Measurements from ENCODE around the gene FBXL20.

The FBXL20 gene

DNA sequence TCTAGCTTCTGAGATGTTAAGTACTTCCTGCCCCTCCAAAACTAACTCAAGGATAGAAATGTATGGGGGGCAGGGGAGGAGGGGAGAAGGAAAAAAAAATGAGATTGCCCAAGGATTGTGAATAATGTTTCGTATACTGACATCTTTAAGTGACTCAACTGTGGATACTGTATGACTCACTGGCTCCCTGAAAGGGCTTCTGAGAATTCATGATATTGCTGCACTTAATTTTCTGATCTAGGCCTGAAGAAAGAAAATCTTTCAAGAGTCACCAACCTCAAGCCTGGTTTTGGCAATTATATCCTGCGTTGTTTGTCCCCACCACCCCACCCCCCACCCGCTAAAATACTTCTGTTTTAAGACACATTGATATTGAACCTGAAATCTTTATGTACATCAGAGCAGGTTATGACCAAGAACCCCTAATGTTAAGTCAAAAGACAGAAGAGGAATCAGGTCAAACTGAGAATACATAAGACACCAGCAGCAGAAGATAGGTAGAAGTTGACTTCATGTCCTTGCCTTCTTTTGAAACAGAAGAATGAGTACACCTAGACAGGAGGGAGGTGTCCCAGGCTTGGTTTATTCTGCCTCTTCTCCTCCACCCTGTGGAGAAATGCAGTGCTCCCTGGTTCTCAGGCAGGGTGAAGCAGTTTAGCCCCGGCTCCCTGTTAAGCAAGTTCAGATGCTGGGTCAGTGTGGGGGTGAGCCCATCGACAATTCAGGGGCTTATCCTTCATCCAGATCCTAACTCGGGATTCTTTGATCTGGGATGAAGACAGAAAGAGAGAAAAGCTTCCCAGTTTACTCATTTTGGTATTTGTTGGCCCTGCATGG, 3.3 kb upstream of the FBXL20 start:
- DNase-seq (ENCODE audit: low spot score) = no peak
- in situ Hi-C loops (cut with MboI; ENCODE audit: low pct_unique_long_range_greater_than_20kb, low sequenced_read_pairs, unreplicated experiment) = no loop called here
- TF ChIP-seq CTCF (IDR thresholded peaks at IDR 0.05; ENCODE audit: extremely low read depth, insufficient read depth, missing control alignments) = no peak

GRCh38 chr17:39402890-39403605, 1.6 kb upstream of the FBXL20 start:
- in situ Hi-C loops (cut with MboI; ENCODE audit: low pct_unique_long_range_greater_than_20kb, low sequenced_read_pairs, unreplicated experiment) = no loop called here
- TF ChIP-seq CTCF (IDR thresholded peaks at IDR 0.05; ENCODE audit: extremely low read depth, insufficient read depth, missing control alignments) = no peak
- no peak for DNase-seq (ENCODE audit: low spot score)

- DNase-seq (ENCODE audit: low spot score) = peak; percentile 93
- in situ Hi-C loops (cut with MboI; ENCODE audit: low pct_unique_long_range_greater_than_20kb, low sequenced_read_pairs, unreplicated experiment) = no loop called here
- TF ChIP-seq CTCF (IDR thresholded peaks at IDR 0.05; ENCODE audit: extremely low read depth, insufficient read depth, missing control alignments) = no peak
Observed at GRCh38 chr17:39402244-39402889, 941 bp upstream of the FBXL20 start.

DNA sequence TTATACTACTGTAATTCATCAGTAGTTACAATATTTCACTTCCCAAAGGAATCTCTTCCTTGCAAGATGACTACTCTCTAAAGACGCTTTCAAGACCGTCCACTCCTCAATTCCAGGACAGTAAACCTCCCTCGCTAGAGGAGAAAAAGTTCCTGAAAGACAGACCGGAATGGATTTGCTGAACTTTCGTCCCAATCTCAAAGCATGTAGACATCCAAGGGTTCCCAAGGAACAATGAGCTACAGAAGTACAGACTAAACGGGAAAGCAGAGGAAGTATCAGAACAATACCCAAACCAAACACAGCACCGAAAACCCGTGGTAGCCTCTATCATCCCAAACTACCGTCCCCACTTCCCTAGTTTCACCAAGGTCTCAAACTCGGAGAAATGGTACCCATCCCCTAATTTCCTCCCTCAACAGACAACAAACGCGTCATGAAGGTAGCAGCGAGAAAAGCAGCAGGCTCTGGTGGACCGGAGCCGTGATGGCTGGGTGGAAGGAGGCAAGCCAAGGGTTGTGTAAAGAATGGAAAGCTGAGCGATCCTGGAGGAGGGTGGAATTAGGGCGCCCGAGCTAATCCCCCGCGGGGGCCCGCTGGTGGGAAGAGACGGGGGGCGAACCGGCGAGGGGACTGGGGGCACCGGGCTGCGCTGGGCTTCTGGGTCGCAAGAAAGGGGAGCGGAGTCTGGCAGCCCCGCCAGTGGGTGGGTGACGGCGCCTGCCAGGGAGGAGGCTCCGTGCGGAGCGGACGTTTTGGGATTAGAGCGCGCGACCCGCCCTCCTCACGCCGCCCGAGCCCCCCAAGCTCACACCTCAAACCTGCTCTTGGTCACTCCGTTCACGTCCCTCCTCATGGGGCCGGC, 647 bp downstream of the FBXL20 start:
- no peak for TF ChIP-seq CTCF (IDR thresholded peaks at IDR 0.05; ENCODE audit: extremely low read depth, insufficient read depth, missing control alignments)
- no peak for DNase-seq (ENCODE audit: low spot score)
- in situ Hi-C loops (cut with MboI; ENCODE audit: low pct_unique_long_range_greater_than_20kb, low sequenced_read_pairs, unreplicated experiment) = no loop called here

GRCh38 chr17:39399791-39400190, 1.6 kb downstream of the FBXL20 start:
- in situ Hi-C loops (cut with MboI; ENCODE audit: low pct_unique_long_range_greater_than_20kb, low sequenced_read_pairs, unreplicated experiment) = loop anchor here (10.0 kb wide), 1 partner anchor 155 kb away; no protein-coding TSS in a partner anchor
- no peak for DNase-seq (ENCODE audit: low spot score)
- TF ChIP-seq CTCF (IDR thresholded peaks at IDR 0.05; ENCODE audit: extremely low read depth, insufficient read depth, missing control alignments) = no peak

- TF ChIP-seq CTCF (IDR thresholded peaks at IDR 0.05; ENCODE audit: extremely low read depth, insufficient read depth, missing control alignments) = peak; percentile 12
- in situ Hi-C loops (cut with MboI; ENCODE audit: low pct_unique_long_range_greater_than_20kb, low sequenced_read_pairs, unreplicated experiment) = loop anchor here (10.0 kb wide), 1 partner anchor 149 kb away; no protein-coding TSS in a partner anchor
- no peak for DNase-seq (ENCODE audit: low spot score)
Observed at GRCh38 chr17:39393736-39394135, 7.7 kb downstream of the FBXL20 start.
